Neural crest cell (in vitro differentiated cells): ENCODE measurements around the gene CAPRIN1. TPM values are rescaled to one million over a fixed set of nuclear protein-coding genes. Genes with fewer than 3 reads are reported as not detected.

Source experiments
- DNase-seq: peaks from one replicate; pipeline ENCODE4 v3.0.0; 2021; ENCODE audit warnings: low read depth, mixed read lengths, low spot score
- H3K27ac Mint-ChIP-seq: one replicate; pipeline ENCODE4 v1.8.0; 2021; ENCODE audit warnings: mild to moderate bottlenecking, mixed read lengths; ENCODE audit not compliant: unreplicated experiment
- H3K27me3 Mint-ChIP-seq: 2 replicates; pipeline ENCODE4 v1.8.0; 2021; ENCODE audit warnings: low read depth, mild to moderate bottlenecking, mixed read lengths
- H3K36me3 Mint-ChIP-seq: 2 replicates; pipeline ENCODE4 v1.8.0; 2021; ENCODE audit warnings: low read depth, mild to moderate bottlenecking, mixed read lengths
- H3K4me1 Mint-ChIP-seq: 2 replicates; pipeline ENCODE4 v1.8.0; 2021; ENCODE audit warnings: mixed read lengths
- H3K4me3 Mint-ChIP-seq: one replicate; pipeline ENCODE4 v1.8.0; 2021; ENCODE audit warnings: mild to moderate bottlenecking, mixed read lengths
- H3K9me3 Mint-ChIP-seq: 2 replicates; pipeline ENCODE4 v1.8.0; 2021; ENCODE audit warnings: mixed read lengths
- CTCF ChIP-seq: fragments of 200-600 bp; sonication (generic); conservative IDR thresholded peaks from 2 replicates; pipeline ENCODE4 v1.5.0; 2021; ENCODE audit warnings: antibody characterized with exemption, mild to moderate bottlenecking
- total RNA-seq: library from RNA; stranded (reverse); gene quantifications from 2 replicates; pipeline ENCODE4 v1.2.1, GENCODE V29; 2021

The CAPRIN1 gene
- total RNA-seq, 1 donor from 2014 or later: 383 TPM

- Mint-ChIP-seq H3K9me3 (no peaks in the 10 kb centered on the region), H3K4me1 (peaks cover 16% of the 10 kb centered on the region), H3K27me3 (no peaks in the 10 kb centered on the region), H3K4me3 (no peak overlapping the region), H3K36me3 (peaks cover 12% of the 10 kb centered on the region), H3K27ac (no peak overlapping the region)
- no peak for DNase-seq
- TF ChIP-seq CTCF: no peak
These were observed 99.1 kb downstream of the CAPRIN1 start for GRCh38 chr11:34150494-34151151.

Other genes starting within 250 kb of the CAPRIN1 start
- 0.49 TPM in 1 of 2 replicates, not detected in the other for gene LMO2, start 159.7 kb upstream of the CAPRIN1 start, total RNA-seq
- 70.8 and 73.2 TPM in 2 replicates for gene NAT10, start 53.9 kb downstream of the CAPRIN1 start, total RNA-seq